Skin epidermis (tissue), 12 donors: ENCODE results near the gene C4A.
"Not testable (repeated sequence)": the region's sequence is repeated elsewhere in the genome, so short reads cannot be mapped to it uniquely, and the experiment has no call there.

Source experiments
- H3K27ac ChIP-seq, 21 experiments: fragments of 200-600 bp; sonication (generic) in 11 of 21; one replicate each; pipeline ENCODE4 v1.5.0; 2020; ENCODE audit warnings: mild to moderate bottlenecking in 3 of 21, inconsistent platforms in 2 of 21, moderate library complexity in 2 of 21
- H3K4me3 ChIP-seq, 7 experiments: fragments of 200-600 bp; sonication (generic) in 2 of 7; one replicate each; pipeline ENCODE4 v1.5.0; 2020; ENCODE audit warnings: inconsistent platforms in 2 of 7, mild to moderate bottlenecking in 2 of 7, moderate library complexity in 1 of 7

C4A gene

DNA sequence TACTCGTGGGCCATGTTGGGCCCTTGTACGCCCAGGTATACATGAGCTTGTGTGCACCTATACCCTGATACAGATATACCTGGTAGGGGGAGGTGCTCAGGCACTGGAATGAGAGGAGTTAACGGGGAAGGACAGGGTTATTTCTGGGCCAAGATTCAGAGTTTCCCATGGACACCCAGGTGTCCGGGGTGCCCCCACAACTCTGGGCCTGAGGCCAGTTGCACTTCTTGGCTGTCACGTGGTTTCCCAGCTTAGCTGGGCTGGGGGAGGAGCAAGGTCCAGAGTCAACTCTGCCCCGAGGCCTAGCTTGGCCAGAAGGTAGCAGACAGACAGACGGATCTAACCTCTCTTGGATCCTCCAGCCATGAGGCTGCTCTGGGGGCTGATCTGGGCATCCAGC, at the start of gene C4A:
Gene C4A, plus strand, starts transcription at position 314 of the 400 bp plus-strand sequence. Its CDS starts 51 bp downstream, at position 365.
- H3K4me3 ChIP-seq, H3K27ac ChIP-seq: not testable (repeated sequence)

DNA sequence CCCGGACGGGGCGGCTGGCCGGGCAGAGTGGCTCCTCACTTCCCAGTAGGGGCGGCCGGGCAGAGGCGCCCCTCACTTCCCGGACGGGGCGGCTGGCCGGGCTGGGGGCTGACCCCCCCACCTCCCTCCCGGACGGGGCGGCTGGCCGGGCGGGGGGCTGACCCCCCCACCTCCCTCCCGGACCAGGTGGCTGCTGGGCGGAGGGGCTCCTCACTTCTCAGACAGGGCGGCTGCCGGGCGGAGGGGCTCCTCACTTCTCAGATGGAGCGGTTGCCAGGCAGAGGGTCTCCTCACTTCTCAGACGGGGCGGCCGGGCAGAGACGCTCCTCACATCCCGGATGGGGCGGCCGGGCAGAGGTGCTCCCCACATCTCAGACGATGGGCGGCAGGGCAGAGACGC, 49.7 kb upstream of the C4A start:
- H3K27ac ChIP-seq: not testable (repeated sequence)
- peak overlapping the region in 3 of 7 experiments; percentile 14 to 34 (median 22) for H3K4me3 ChIP-seq

DNA sequence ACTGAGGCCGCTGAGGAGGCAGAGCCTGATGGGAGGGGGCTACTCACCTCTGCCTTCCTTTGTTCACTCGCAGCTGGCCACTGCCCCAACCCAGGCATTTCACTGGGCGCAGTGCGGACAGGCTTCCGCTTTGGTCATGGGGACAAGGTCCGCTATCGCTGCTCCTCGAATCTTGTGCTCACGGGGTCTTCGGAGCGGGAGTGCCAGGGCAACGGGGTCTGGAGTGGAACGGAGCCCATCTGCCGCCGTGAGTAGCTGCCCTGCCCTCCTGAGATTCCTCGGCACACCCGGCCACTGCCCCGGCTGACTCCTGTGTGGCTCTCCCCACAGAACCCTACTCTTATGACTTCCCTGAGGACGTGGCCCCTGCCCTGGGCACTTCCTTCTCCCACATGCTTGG, 48.3 kb upstream of the C4A start:
- Histone ChIP-seq H3K27ac (no peak overlapping the region), H3K4me3 (no peak overlapping the region)

DNA sequence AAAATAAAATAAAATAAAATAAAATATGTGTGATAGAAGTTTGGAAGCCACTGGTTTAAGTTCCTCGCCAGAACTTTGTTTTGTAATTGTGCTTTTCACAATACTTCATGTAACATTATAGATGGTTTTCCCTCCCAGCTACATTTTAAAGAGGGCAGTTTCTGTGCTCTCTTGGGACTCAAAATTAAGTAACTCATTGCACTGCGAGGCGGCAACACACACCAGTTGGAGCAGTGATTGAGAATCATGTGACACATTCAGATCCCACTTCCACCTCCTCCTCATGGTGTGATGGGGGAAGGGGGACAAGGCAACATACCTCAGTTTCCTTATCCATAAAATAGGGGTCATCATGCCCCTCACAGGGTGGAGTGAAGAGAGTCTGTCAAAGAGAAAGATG, 46.8 kb upstream of the C4A start:
- Histone ChIP-seq H3K27ac (no peak overlapping the region), H3K4me3 (no peak overlapping the region)

DNA sequence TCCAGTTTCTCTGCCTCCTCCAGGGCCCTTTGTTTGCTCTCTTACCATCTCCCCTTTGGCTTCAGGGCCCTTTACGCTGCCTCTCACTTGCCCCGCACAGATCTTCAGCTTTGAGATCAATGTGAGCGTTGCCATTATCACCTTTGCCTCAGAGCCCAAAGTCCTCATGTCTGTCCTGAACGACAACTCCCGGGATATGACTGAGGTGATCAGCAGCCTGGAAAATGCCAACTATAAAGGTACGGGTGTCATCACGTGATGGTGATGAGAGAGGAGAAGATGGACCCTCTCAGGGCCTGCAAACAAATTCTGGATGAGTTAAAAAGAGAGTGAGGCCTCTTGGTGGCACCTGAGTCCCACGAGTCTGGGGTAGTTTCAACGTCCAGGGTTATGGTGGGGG, 46.0 kb upstream of the C4A start:
- Histone ChIP-seq H3K4me3 (no peak overlapping the region), H3K27ac (no peak overlapping the region)

DNA sequence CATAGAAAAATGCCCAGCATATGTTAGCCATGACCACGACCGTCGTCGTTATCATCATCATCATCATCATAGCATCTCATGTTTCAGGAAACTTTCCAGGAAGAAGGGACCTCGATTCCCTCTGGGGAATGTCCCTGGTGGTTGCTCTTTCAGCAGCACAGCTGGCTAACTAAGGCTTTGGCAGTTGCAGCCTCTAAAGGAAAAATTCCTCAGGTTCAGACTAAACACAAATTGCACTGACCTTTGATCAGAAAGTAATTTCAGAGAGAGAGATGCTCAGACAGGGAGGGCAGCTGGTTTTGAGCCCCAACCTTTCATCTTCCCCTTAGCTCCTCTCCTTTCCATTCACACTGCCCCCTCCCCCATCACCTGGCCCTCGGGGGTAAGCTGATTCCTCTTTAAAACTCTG, 41.6 kb upstream of the C4A start:
- Histone ChIP-seq H3K4me3 (no peak overlapping the region), H3K27ac (no peak overlapping the region)

DNA sequence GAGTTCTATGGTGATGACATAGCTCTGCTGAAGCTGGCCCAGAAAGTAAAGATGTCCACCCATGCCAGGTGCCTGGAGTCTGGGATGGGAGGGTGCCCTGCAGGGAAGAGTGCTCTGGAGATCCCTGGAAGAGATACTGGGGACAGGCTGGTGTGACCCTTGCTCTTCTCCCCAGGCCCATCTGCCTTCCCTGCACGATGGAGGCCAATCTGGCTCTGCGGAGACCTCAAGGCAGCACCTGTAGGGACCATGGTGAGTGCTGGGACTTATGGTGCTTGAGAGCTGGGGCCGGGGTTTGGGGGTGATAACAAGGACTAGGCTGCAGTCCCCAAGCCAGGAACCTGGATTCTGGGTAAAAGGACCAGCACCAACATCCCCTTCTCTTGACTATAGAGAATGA, 38.1 kb upstream of the C4A start:
- Histone ChIP-seq H3K4me3 (no peak overlapping the region), H3K27ac (no peak overlapping the region)

DNA sequence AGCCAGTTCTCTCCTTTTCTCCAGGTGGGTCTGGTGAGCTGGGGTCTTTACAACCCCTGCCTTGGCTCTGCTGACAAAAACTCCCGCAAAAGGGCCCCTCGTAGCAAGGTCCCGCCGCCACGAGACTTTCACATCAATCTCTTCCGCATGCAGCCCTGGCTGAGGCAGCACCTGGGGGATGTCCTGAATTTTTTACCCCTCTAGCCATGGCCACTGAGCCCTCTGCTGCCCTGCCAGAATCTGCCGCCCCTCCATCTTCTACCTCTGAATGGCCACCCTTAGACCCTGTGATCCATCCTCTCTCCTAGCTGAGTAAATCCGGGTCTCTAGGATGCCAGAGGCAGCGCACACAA, 36.7 kb upstream of the C4A start:
- peak overlapping the region in 2 of 7 experiments; percentile 23 to 26 for H3K4me3 ChIP-seq

DNA sequence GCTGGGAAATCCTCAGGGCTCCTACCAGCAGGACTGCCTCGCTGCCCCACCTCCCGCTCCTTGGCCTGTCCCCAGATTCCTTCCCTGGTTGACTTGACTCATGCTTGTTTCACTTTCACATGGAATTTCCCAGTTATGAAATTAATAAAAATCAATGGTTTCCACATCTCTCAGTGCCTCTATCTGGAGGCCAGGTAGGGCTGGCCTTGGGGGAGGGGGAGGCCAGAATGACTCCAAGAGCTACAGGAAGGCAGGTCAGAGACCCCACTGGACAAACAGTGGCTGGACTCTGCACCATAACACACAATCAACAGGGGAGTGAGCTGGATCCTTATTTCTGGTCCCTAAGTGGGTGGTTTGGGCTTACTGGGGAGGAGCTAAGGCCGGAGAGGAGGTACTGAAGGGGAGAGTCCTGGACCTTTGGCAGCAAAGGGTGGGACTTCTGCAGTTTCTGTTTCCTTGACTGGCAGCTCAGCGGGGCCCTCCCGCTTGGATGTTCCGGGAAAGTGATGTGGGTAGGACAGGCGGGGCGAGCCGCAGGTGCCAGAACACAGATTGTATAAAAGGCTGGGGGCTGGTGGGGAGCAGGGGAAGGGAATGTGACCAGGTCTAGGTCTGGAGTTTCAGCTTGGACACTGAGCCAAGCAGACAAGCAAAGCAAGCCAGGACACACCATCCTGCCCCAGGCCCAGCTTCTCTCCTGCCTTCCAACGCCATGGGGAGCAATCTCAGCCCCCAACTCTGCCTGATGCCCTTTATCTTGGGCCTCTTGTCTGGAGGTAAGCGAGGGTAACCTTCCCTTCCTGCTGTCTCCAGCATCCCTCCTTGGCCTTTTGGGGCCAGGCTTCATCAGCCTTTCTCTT, 36.1 kb upstream of the C4A start, which contains the start of gene CFB:
Gene CFB, plus strand, starts transcription at position 589 of the 863 bp plus-strand sequence. Its CDS starts 127 bp downstream, at position 716.
- Histone ChIP-seq H3K27ac (peak within 1 kb of the TSS in 20 of 21 experiments; percentile 25 to 92 (median 83)), H3K4me3 (peak within 1 kb of the TSS in 3 of 7 experiments; percentile 0 to 26 (median 23))

More for the DNA sequence above, 36.7 kb upstream of the C4A start:
- peak overlapping the region in 20 of 21 experiments; percentile 25 to 92 (median 83) for H3K27ac ChIP-seq

DNA sequence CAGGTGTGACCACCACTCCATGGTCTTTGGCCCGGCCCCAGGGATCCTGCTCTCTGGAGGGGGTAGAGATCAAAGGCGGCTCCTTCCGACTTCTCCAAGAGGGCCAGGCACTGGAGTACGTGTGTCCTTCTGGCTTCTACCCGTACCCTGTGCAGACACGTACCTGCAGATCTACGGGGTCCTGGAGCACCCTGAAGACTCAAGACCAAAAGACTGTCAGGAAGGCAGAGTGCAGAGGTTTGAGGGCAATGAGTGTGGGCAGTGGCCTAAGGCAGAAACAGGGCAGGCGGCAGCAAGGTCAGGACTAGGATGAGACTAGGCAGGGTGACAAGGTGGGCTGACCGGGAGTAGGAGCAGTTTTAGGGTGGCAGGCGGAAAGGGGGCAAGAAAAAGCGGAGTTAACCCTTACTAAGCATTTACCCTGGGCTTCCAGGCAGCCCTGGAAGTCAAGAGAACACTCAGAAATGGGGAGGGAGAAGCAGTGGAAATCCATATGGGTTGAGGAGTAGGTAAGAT, 35.4 kb upstream of the C4A start:
- Histone ChIP-seq H3K4me3 (peak overlapping the region in 3 of 7 experiments; percentile 0 to 26 (median 23)), H3K27ac (peak overlapping the region in 18 of 21 experiments; percentile 25 to 92 (median 84))

DNA sequence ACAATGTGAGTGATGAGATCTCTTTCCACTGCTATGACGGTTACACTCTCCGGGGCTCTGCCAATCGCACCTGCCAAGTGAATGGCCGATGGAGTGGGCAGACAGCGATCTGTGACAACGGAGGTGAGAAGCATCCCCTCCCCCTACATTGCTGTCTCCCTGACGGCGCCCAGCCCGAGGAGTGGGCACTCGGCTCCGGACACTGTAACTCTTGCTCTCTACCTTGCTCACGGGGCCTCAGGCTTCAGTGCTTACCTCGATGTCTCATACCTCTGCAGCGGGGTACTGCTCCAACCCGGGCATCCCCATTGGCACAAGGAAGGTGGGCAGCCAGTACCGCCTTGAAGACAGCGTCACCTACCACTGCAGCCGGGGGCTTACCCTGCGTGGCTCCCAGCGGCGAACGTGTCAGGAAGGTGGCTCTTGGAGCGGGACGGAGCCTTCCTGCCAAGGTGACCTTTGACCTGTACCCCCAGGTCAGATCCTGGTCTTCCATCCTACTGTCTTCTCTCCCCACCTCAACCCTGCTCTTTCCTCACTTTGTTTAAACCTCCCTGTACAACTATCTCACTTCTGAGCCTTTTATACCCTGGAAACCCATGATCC, 34.7 kb upstream of the C4A start:
- H3K4me3 ChIP-seq: no peak overlapping the region

DNA sequence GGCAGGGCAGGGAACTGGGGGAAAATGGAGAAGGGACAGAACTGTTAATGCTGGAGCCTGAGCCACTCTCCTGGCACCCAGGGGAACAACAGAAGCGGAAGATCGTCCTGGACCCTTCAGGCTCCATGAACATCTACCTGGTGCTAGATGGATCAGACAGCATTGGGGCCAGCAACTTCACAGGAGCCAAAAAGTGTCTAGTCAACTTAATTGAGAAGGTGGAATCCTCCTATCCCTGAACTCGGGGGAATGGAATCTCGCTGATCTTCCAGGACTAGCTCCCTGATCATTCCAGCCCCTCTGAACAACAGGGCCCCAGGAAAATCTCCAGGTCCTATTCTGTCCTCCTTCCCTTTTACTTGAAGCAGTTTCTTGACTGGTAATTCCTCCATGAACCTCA, 34.0 kb upstream of the C4A start:
- H3K27ac ChIP-seq: peak overlapping the region in 3 of 21 experiments; percentile 1 to 45 (median 16)
- no peak overlapping the region for H3K4me3 ChIP-seq

More for the DNA sequence above, 34.7 kb upstream of the C4A start:
- H3K27ac ChIP-seq: peak overlapping the region in 9 of 21 experiments; percentile 16 to 92 (median 85)

DNA sequence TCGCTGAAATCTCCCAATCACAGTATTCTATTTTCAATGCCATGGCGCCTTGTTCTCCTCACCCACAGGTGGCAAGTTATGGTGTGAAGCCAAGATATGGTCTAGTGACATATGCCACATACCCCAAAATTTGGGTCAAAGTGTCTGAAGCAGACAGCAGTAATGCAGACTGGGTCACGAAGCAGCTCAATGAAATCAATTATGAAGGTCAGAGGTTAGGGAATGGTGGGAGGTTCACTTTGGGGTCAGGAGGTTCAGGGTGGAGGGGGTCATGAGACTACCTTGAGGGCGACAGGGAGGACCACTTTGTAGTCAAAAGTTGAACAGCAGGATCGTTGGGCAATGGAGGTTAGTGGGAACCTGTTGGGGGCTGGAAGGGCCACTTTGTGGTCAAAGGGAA, 33.6 kb upstream of the C4A start:
- Histone ChIP-seq H3K27ac (peak overlapping the region in 2 of 21 experiments; percentile 38 to 45), H3K4me3 (no peak overlapping the region)

DNA sequence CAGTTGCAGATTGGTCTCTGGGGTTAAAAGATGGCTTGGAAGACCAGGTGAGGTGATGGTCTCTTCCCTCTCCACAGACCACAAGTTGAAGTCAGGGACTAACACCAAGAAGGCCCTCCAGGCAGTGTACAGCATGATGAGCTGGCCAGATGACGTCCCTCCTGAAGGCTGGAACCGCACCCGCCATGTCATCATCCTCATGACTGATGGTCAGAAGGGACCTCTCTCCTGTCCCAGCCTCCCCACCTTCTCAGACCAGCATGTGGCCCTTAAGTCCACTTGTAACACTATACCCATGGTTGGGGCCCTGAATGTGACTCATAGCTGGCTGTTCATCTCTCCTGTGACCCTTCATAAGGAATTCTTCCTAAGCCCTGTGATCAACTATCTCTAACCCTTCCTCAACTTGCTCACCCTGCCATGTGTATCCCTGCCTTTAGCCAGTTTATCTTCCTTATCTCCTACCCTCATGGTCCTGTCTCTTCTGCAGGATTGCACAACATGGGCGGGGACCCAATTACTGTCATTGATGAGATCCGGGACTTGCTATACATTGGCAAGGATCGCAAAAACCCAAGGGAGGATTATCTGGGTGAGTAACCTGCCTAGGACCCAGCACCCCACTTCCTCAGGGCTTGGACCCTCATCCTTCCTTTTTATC, 33.0 kb upstream of the C4A start:
- H3K27ac ChIP-seq: peak overlapping the region in 2 of 21 experiments; percentile 35 to 38

DNA sequence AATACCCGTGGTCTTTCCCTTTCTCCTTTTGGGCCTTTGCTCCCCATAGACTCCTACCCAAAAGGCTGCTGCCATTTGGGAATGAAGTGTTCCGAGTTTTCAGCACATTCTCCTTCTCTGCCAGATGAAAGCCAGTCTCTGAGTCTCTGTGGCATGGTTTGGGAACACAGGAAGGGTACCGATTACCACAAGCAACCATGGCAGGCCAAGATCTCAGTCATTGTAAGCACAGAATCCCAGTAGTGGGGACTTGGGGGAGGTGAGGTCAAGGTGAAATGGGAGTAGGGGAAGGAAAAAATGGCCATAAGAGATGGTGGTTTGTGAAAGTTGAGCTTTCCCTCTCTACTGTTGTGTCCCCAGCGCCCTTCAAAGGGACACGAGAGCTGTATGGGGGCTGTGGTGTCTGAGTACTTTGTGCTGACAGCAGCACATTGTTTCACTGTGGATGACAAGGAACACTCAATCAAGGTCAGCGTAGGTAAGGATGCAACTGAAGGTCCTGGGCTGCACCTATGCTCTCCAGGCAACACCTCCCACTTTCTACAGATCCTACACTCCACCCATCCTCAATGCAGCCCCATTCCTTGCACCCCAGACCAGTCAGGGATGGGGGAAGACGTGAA, 31.8 kb upstream of the C4A start:
- no peak overlapping the region for H3K4me3 ChIP-seq
- H3K27ac ChIP-seq: no peak overlapping the region

More for the DNA sequence above, 33.0 kb upstream of the C4A start:
- no peak overlapping the region for H3K4me3 ChIP-seq

DNA sequence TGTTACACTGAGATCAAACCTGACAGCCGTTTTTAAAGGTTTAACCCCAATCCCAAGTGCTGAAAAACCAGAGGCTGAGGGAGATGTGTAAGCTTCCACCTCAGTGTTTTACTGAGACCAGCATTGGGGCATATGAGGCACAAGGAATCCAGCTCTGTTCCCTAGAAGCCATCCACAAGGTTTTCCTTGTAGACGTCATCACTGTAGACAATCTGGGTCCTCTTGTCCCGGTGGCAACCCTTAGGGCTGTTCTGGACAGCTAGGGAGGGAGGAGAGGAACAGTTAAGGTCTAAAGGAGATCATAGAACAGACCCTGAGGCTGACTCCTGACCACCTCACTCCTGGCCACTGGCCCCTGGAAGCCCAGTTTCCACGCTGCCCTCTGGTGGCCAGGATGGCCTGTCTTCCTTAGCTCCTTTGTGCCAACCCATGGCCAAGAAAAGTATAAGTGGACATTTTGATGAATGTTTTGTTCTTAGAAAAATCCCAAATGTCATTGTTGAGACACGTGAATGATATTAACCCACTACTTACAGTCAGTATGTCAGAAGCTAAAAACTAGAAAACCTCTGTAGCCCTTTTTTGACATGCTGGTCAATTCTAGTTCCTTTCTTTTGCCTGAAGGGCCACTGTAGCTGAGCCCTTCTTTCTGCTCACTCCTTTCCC, 29.6 kb upstream of the C4A start:
- no peak overlapping the region for H3K4me3 ChIP-seq
- peak overlapping the region in 4 of 21 experiments; percentile 7 to 41 (median 25) for H3K27ac ChIP-seq

DNA sequence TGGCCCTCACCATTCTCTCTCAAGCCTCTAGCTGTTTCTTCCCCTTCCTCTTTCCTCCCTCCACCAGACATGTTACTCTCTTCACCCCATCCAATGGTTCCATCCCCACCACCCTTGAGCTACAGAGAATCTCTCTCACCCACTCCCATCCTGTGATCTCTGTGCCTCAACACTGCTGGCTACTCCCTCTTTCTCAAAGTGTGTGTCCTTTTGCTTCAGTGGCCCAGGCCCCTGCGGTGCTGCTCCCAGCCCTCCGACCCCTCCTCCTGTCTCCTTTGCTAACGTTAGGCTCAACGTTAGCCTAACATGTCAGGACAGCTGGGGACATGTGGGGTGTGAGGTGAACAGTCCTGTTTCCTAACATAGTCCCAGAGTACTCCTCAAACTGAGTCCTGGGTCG, 29.0 kb upstream of the C4A start:
- Histone ChIP-seq H3K4me3 (no peak overlapping the region), H3K27ac (peak overlapping the region in 4 of 21 experiments; percentile 7 to 41 (median 18))

DNA sequence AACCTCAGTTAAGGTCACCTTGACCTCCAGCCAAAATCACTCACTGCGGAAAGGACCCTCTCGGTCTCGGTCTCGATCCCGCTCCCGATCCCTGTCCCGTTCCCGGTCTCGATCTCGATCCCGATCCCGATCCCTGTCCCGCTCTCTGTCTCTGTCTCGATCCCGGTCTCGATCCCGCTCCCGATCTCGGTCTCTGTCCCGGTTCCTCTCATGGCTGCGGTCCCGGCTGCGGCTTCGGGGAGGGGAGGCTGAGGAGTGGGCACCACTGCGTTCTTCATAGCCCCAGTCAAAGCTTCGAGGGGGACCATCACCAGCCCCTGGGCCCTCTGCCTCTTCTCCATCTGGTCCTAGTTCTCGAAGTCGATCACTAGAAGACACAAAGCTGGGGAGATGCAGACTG, 27.3 kb upstream of the C4A start:
- Histone ChIP-seq H3K4me3 (no peak overlapping the region), H3K27ac (no peak overlapping the region)

DNA sequence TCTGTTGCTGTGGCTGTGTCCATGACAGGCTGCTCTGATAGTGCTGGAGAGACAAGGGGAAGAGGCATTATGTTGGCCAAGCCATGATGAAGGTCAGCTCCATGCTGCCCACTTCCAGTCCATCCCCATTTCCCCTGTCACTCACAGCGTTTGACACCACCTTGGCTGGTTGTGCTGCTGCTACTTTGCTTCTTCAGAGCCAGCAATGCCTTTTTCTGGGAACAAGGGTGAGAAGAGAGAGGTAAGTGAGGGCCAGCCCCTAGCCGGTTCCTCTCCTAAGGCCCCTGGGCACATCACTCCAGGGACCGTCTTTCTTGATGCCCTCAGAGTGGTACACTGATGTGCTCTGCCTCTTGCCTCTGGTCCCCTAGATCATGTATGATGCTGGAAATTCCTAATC, 25.1 kb upstream of the C4A start:
- Histone ChIP-seq H3K4me3 (no peak overlapping the region), H3K27ac (no peak overlapping the region)
